Left lung (tissue), 10 donors: ENCODE measurements around the gene PTPRN2. TPM values are rescaled to one million over a fixed set of nuclear protein-coding genes. Genes with fewer than 3 reads are reported as not detected.

Experiments used
- ATAC-seq: fragments of 200-7000 bp; cut with Tn5 transposase; one replicate; pipeline ENCODE4 v1.9.1; 2020; ENCODE audit warnings: moderate library complexity
- DNase-seq, 4 donors: peaks; one replicate each; pipeline ENCODE4 v3.0.0-alpha.2; 2013 to 2020
- H3K27ac ChIP-seq, 2 donors: fragments of 200-600 bp; sonication (generic) in 1 of 2; one replicate each; pipeline versions ENCODE4 v1.5.0 to v1.8.0; 2020 to 2021
- H3K27me3 ChIP-seq, 2 donors: fragments of 200-600 bp; sonication (generic) in 1 of 2; one replicate each; pipeline versions ENCODE4 v1.5.0 to v1.8.0; 2020 to 2021
- H3K36me3 ChIP-seq, 2 donors: fragments of 200-600 bp; sonication (generic) in 1 of 2; one replicate each; pipeline versions ENCODE4 v1.5.0 to v1.8.0; 2020 to 2021
- H3K4me1 ChIP-seq, 2 donors: fragments of 200-600 bp; one replicate each; pipeline ENCODE4 v1.8.0; 2021
- H3K4me3 ChIP-seq, 2 donors: fragments of 200-600 bp; sonication (generic) in 1 of 2; one replicate each; pipeline versions ENCODE4 v1.5.0 to v1.8.0; 2020 to 2021; ENCODE audit warnings: mild to moderate bottlenecking in 1 of 2
- H3K9me3 ChIP-seq, 2 donors: fragments of 200-600 bp; sonication (generic) in 1 of 2; one replicate each; pipeline versions ENCODE4 v1.5.0 to v1.8.0; 2020 to 2021
- intact Hi-C, 2 donors: fragments of 100-400 bp; cut with DNase I; formaldehyde crosslinking; loops; one replicate each; pipeline versions ENCODE4 v1.11.2 to v1.14.2; 2022
- polyA plus RNA-seq, 6 donors: library from polyadenylated mRNA; unstranded; fragments of 120-200 nt; gene quantifications; one replicate each; pipeline ENCODE4 v1.2.1, GENCODE V29; 2013; ENCODE audit not compliant: insufficient read length in 6 of 6
- total RNA-seq, 2 donors: library from RNA; stranded (reverse); fragmentation: NEBNext Ultra II Directional; extraction: Animal tissue kit (Norgen Biotek cat#: 25700); gene quantifications; one replicate each; pipeline ENCODE4 v1.2.1, GENCODE V29; 2021
- TF ChIP-seq, protein P1 (sequence below), 2 donors: fragments of 200-600 bp; sonication (generic) in 1 of 2; IDR thresholded peaks; one replicate each; pipeline versions ENCODE4 v1.5.0 to v1.8.0; 2021; ENCODE audit warnings: antibody characterized with exemption in 2 of 2
- donor health status: DM: no; HTN: yes; CAD: no.
- donor health status: DM: no; HTN: no; CAD: no.

Gene PTPRN2
- total and polyA plus RNA-seq, 8 donors, result 4.0 to 7.8 (median 6.8) TPM

DNA sequence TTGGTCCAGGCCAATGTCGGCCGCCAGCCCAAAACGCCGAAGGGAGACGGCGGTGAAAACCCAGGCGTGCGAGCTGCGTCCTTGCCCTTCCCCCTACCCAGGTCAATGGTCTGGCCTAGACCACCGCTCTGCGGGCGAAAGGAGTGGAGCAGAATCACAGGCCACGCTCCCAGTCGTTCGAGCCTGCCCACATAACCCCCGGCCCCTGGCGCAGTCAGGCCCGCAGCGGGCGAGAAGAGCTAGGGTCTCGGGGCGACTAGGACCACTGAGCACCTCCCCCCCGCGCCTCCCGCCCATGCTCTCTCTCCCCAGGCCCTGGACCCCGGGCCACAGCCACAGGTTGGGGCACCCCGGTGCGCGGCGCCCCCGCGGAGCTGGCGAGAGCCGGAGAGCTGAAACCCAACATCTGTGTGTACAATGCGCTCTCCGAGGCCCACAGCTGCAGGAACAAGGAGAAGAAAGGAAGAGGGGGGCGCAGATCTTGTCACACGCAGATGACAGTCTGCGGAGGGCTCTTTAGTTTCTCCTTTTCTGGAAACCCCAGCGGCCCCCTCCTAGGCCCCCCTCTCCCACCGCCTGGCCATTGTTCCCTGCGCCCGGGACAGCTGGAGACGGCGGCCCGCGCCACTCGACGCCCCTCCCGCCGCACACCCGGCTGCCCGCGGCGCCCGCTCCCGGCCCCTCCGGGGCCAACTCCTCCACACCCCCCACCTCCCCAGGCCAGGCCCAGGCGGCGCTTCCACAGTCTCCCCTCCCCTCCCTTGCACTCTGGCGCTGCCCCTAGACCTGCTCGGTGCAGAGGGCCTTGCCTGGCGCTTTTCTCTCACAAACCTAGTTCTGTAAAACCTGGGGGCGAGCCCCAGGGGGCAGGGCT lies 895.8 kb downstream of the PTPRN2 start:
- Histone ChIP-seq H3K9me3 (no peaks in the 10 kb centered on the region), H3K4me3 (peak overlapping the region; percentile 7 to 19), H3K4me1 (peaks cover 0 to 35% of the 10 kb centered on the region in 2 donors), H3K27me3 (peaks cover 76 to 87% of the 10 kb centered on the region in 2 donors), H3K27ac (no peak overlapping the region), H3K36me3 (no peaks in the 10 kb centered on the region)
- TF ChIP-seq, protein P1, sequence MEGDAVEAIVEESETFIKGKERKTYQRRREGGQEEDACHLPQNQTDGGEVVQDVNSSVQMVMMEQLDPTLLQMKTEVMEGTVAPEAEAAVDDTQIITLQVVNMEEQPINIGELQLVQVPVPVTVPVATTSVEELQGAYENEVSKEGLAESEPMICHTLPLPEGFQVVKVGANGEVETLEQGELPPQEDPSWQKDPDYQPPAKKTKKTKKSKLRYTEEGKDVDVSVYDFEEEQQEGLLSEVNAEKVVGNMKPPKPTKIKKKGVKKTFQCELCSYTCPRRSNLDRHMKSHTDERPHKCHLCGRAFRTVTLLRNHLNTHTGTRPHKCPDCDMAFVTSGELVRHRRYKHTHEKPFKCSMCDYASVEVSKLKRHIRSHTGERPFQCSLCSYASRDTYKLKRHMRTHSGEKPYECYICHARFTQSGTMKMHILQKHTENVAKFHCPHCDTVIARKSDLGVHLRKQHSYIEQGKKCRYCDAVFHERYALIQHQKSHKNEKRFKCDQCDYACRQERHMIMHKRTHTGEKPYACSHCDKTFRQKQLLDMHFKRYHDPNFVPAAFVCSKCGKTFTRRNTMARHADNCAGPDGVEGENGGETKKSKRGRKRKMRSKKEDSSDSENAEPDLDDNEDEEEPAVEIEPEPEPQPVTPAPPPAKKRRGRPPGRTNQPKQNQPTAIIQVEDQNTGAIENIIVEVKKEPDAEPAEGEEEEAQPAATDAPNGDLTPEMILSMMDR (IDR thresholded peaks at IDR 0.05), result no peak
- ATAC-seq (no peak), DNase-seq (peak in 2 of 4 donors; percentile 29 to 74)
- intact Hi-C loops, result no loop called here

DNA sequence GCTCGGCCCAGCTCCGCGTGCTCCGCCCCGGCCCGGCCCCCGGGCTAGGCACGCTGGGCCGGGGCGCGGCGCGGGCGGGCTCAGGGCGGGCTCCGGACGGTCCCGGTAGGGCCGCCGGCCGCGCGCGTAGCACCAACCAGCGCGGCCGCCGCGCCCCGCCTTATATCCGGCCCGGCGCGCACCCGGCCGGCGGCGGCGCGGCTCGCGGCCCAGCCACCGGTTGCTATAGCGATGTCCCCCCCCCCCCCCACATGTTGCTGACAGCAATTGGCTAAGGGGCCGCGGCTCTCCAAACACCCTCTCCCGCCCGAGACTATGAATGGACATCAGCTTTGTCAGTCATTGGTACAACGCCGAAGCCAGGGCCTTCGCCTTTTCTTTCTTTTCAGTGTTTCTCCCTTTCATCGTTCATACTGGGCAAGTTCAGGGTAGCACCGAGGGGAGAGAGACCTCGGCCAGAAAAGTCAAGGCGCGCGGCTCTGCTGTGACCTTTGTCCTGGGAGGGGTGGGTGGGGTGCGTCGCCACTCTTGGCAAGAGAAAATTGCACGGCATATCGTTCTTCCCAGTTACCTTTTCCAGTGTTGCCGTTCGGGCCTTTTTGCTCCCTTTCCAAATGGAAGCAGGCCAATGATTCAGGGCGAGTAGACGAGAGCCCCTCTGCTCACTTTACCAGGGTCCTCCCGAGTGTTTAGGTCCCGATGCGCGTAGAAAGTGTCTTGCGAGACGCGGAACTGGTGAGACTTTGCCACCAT lies 896.6 kb downstream of the PTPRN2 start:
- peak in 3 of 4 donors; percentile 38 to 81 (median 56) for DNase-seq
- Histone ChIP-seq H3K36me3 (no peaks in the 10 kb centered on the region), H3K27me3 (peaks cover 84 to 95% of the 10 kb centered on the region in 2 donors), H3K27ac (no peak overlapping the region), H3K9me3 (no peaks in the 10 kb centered on the region), H3K4me3 (peak overlapping the region; percentile 7 to 19), H3K4me1 (peaks cover 0 to 35% of the 10 kb centered on the region in 2 donors)
- ATAC-seq, result peak; percentile 76
- intact Hi-C loops, result no loop called here
- TF ChIP-seq, protein P1 (IDR thresholded peaks at IDR 0.05), result no peak

DNA sequence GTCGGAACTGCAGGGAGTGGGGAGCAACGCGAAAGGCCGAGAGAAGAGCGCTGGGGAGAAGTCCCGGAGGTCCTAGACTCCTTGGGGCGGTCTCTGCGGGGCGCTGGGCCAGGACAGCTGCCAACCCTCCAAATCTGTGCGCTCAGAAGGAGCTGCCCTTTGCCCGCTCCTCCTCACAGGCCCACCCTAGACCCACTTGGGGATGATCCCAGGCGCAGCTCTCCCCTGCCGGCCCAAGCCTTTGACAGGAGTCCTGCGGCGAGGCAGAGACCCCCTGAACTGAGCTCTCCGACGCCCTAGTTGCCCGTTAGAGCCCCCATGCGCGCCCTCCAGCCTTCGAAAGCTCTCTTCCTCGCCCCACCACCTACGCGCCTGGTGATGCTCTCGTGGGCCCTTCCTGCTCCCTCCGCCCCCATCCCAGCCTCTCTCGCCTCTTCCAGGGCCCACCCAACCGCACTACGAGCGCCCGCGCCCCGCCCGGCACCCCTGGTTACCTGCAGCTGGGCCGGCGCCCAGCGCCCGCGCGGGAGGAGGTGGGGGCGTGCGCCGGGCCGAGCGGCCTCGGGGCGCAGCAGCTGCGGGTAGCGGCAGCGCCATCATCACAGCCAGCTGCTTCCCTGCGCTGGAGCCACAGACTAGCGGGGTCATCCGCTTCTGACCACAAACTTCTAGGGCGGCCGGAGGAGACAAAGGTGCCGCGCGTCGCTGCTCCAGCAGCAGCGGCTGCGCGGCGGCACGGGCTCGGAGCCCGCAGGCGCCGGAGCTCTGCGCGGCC lies 897.4 kb downstream of the PTPRN2 start:
- H3K4me1 ChIP-seq, result peaks cover 0 to 35% of the 10 kb centered on the region in 2 donors
- H3K27me3 ChIP-seq, result peaks cover 92 to 99% of the 10 kb centered on the region in 2 donors
- ATAC-seq, result no peak
- DNase-seq, result peak in 2 of 4 donors; percentile 25 to 69
- H3K4me3 ChIP-seq, result peak overlapping the region in 1 of 2 donors; percentile 13
- TF ChIP-seq, protein P1 (IDR thresholded peaks at IDR 0.05), result no peak
- intact Hi-C loops, result no loop called here
- H3K36me3 ChIP-seq, result no peaks in the 10 kb centered on the region
- H3K9me3 ChIP-seq, result no peaks in the 10 kb centered on the region
- no peak overlapping the region for H3K27ac ChIP-seq

DNA sequence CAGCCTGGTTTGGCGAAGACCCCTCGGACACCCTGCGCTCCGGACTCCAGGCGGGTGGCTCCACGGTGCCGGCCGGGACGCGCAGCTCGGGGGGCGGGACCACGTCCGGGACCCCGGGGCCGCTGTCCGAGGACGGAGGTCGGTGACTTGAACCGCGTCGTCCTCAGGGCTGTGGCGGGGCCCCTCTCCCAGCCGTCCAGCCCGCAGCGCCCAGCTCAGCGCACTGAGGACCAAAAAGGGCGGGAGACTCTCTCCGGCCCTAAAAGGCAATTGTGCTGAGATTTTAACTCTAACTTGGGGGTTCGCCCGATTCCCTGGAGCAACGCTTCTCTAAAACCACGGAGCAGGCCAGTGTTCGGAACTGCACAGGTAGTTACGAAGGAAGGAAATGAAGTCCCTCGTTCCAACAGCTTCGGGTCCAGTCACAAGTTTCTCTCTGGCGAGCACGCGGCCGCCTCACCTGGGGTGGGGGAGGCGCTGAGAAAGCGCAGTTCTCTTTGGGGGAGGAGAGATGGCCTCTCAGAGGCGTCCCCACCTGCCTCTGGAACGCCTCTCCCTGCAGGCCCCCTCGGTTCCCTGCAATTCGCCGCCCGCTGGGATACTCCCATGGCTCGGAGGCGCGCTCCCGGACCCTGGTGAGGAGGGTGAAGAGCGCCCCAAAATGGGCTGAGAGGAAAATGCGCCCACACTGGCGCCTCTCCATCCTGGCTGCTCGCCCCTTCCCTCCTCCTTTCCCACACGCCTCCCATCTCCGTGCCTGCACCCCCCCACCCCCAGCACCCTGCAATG lies 898.2 kb downstream of the PTPRN2 start:
- peak in 2 of 4 donors; percentile 19 to 63 for DNase-seq
- Histone ChIP-seq H3K27me3 (peaks cover 95 to 99% of the 10 kb centered on the region in 2 donors), H3K36me3 (no peaks in the 10 kb centered on the region), H3K27ac (no peak overlapping the region), H3K4me1 (peaks cover 0 to 35% of the 10 kb centered on the region in 2 donors), H3K9me3 (no peaks in the 10 kb centered on the region), H3K4me3 (no peak overlapping the region)
- ATAC-seq, result no peak
- TF ChIP-seq, protein P1 (IDR thresholded peaks at IDR 0.05), result no peak
- intact Hi-C loops, result no loop called here
